Glutamatergic neuron (in vitro differentiated cells): ENCODE measurements around the gene BUB3. TPM values are rescaled to one million over a fixed set of nuclear protein-coding genes. Genes with fewer than 3 reads are reported as not detected.

Source experiments
- DNase-seq: peaks from one replicate; pipeline ENCODE4 v3.0.0; 2022
- H3K27ac Mint-ChIP-seq: one replicate; pipeline ENCODE4 v1.8.0; 2020; ENCODE audit warnings: mild to moderate bottlenecking, mixed read lengths, inconsistent platforms; ENCODE audit not compliant: unreplicated experiment
- H3K27me3 Mint-ChIP-seq: one replicate; pipeline ENCODE4 v1.8.0; 2020; ENCODE audit warnings: mild to moderate bottlenecking, moderate library complexity, mixed read lengths, inconsistent platforms; ENCODE audit not compliant: unreplicated experiment
- H3K36me3 Mint-ChIP-seq: one replicate; pipeline ENCODE4 v1.8.0; 2020; ENCODE audit warnings: mild to moderate bottlenecking, mixed read lengths, inconsistent platforms; ENCODE audit not compliant: unreplicated experiment
- H3K4me1 Mint-ChIP-seq: one replicate; pipeline ENCODE4 v1.8.0; 2020; ENCODE audit warnings: mild to moderate bottlenecking, low read depth, mixed read lengths, inconsistent platforms; ENCODE audit not compliant: unreplicated experiment
- H3K4me3 Mint-ChIP-seq: one replicate; pipeline ENCODE4 v1.8.0; 2020; ENCODE audit warnings: mild to moderate bottlenecking, mixed read lengths, inconsistent platforms; ENCODE audit not compliant: unreplicated experiment
- H3K9me3 Mint-ChIP-seq: one replicate; pipeline ENCODE4 v1.8.0; 2020; ENCODE audit warnings: mild to moderate bottlenecking, moderate library complexity, mixed read lengths, inconsistent platforms; ENCODE audit not compliant: unreplicated experiment
- total RNA-seq: library from RNA; stranded (reverse); fragmentation: NEBNext Ultra II Directional; extraction: Animal tissue kit (Norgen Biotek cat#: 25700); gene quantifications from one replicate; pipeline ENCODE4 v1.2.1, GENCODE V29; 2021; ENCODE audit not compliant: unreplicated experiment
- TF ChIP-seq, protein P1 (sequence below): fragments of 200-600 bp; sonication (generic); IDR thresholded peaks from one replicate; pipeline ENCODE4 v1.5.0; 2021; ENCODE audit not compliant: partially characterized antibody, unreplicated experiment

BUB3 gene
- total RNA-seq, 1 donor from 2014 or later, result 81.1 TPM

- Mint-ChIP-seq H3K27me3 (peaks cover 36% of the 10 kb centered on the region), H3K9me3 (peaks cover 10% of the 10 kb centered on the region), H3K4me3 (no peak overlapping the region), H3K36me3 (no peaks in the 10 kb centered on the region), H3K27ac (no peak overlapping the region), H3K4me1 (peaks cover 4% of the 10 kb centered on the region)
- TF ChIP-seq, protein P1, sequence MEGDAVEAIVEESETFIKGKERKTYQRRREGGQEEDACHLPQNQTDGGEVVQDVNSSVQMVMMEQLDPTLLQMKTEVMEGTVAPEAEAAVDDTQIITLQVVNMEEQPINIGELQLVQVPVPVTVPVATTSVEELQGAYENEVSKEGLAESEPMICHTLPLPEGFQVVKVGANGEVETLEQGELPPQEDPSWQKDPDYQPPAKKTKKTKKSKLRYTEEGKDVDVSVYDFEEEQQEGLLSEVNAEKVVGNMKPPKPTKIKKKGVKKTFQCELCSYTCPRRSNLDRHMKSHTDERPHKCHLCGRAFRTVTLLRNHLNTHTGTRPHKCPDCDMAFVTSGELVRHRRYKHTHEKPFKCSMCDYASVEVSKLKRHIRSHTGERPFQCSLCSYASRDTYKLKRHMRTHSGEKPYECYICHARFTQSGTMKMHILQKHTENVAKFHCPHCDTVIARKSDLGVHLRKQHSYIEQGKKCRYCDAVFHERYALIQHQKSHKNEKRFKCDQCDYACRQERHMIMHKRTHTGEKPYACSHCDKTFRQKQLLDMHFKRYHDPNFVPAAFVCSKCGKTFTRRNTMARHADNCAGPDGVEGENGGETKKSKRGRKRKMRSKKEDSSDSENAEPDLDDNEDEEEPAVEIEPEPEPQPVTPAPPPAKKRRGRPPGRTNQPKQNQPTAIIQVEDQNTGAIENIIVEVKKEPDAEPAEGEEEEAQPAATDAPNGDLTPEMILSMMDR, result no peak
- DNase-seq, result no peak
These were observed 19.2 kb upstream of the BUB3 start for GRCh38 chr10:123134915-123135414.

GRCh38 chr10:123135415-123136141, 18.6 kb upstream of the BUB3 start, which contains the start of gene HMX3:
HMX3 (plus strand) TSS chr10:123135970; CDS start chr10:123136051, 81 bp downstream.
- Mint-ChIP-seq H3K4me3 (peak within 1 kb of the TSS; percentile 57), H3K36me3 (no peaks in the 10 kb centered on the region), H3K27ac (no peak within 1 kb of the TSS), H3K4me1 (peaks cover 6% of the 10 kb centered on the region), H3K9me3 (peaks cover 12% of the 10 kb centered on the region), H3K27me3 (peaks cover 38% of the 10 kb centered on the region)
- peak; percentile 56 for DNase-seq
- TF ChIP-seq, protein P1, result no peak

- Mint-ChIP-seq H3K9me3 (peaks cover 12% of the 10 kb centered on the region), H3K4me1 (peaks cover 7% of the 10 kb centered on the region), H3K27ac (no peak overlapping the region), H3K36me3 (no peaks in the 10 kb centered on the region), H3K4me3 (peak overlapping the region; percentile 57), H3K27me3 (peaks cover 44% of the 10 kb centered on the region)
- TF ChIP-seq, protein P1, result no peak
- peak; percentile 34 for DNase-seq
These were observed 17.9 kb upstream of the BUB3 start for GRCh38 chr10:123136221-123136805.

- TF ChIP-seq, protein P1, result no peak
- no peak overlapping the region for H3K27ac Mint-ChIP-seq
- peaks cover 15% of the 10 kb centered on the region for H3K9me3 Mint-ChIP-seq
- peaks cover 45% of the 10 kb centered on the region for H3K27me3 Mint-ChIP-seq
- H3K36me3 Mint-ChIP-seq, result no peaks in the 10 kb centered on the region
- H3K4me3 Mint-ChIP-seq, result peak overlapping the region; percentile 71
- peaks cover 7% of the 10 kb centered on the region for H3K4me1 Mint-ChIP-seq
- DNase-seq, result peak; percentile 53
These were observed 17.2 kb upstream of the BUB3 start for GRCh38 chr10:123136806-123137642.
